ENCODE data around the gene NAT8L.

Gene NAT8L

GRCh38 chr4:2046031-2046961 is 12.8 kb upstream of the NAT8L start:
- no peak for DNase-seq (ENCODE audit: low spot score)

- DNase-seq (ENCODE audit: low spot score), result no peak
Measured at GRCh38 chr4:2047031-2047660, 12.0 kb upstream of the NAT8L start.

- DNase-seq (ENCODE audit: low spot score), result no peak
Measured at GRCh38 chr4:2047781-2048581, 11.1 kb upstream of the NAT8L start.

- DNase-seq (ENCODE audit: low spot score), result no peak
Measured at GRCh38 chr4:2048831-2049230, 10.3 kb upstream of the NAT8L start.

- no peak for DNase-seq (ENCODE audit: low spot score)
Measured at GRCh38 chr4:2049381-2049780, 9.7 kb upstream of the NAT8L start.

- DNase-seq (ENCODE audit: low spot score), result no peak
Measured at GRCh38 chr4:2049811-2050210, 9.3 kb upstream of the NAT8L start.

- no peak for DNase-seq (ENCODE audit: low spot score)
Measured at GRCh38 chr4:2051086-2051485, 8.0 kb upstream of the NAT8L start.

GRCh38 chr4:2054217-2054616 is 4.9 kb upstream of the NAT8L start:
- DNase-seq (ENCODE audit: low spot score), result no peak

GRCh38 chr4:2057382-2058065 is 1.6 kb upstream of the NAT8L start:
- no peak for DNase-seq (ENCODE audit: low spot score)

GRCh38 chr4:2058264-2059045 is 672 bp upstream of the NAT8L start:
- DNase-seq (ENCODE audit: low spot score), result no peak

GRCh38 chr4:2059726-2060602 is 837 bp downstream of the NAT8L start:
- DNase-seq (ENCODE audit: low spot score), result no peak

GRCh38 chr4:2060611-2061185 is 1.6 kb downstream of the NAT8L start:
- DNase-seq (ENCODE audit: low spot score), result no peak

GRCh38 chr4:2061186-2062131 is 2.3 kb downstream of the NAT8L start:
- no peak for DNase-seq (ENCODE audit: low spot score)

GRCh38 chr4:2062168-2062807 is 3.2 kb downstream of the NAT8L start:
- DNase-seq (ENCODE audit: low spot score), result no peak

- no peak for DNase-seq (ENCODE audit: low spot score)
Measured at GRCh38 chr4:2062808-2063524, 3.8 kb downstream of the NAT8L start.

GRCh38 chr4:2063557-2064275 is 4.6 kb downstream of the NAT8L start:
- no peak for DNase-seq (ENCODE audit: low spot score)

Measured in CD4-positive, alpha-beta T cell treated with Interleukin-6 at 100 ng/mL for 8 hours (primary cell).